Aorta (tissue), 5 donors: ENCODE data around the gene PUM2. TPM values are rescaled to one million over a fixed set of nuclear protein-coding genes. Genes with fewer than 3 reads are reported as not detected.
"Not testable (repeated sequence)": the region's sequence is repeated elsewhere in the genome, so short reads cannot be mapped to it uniquely, and the experiment has no call there.

ENCODE experiments used
- ATAC-seq: fragments of 200-7000 bp; cut with Tn5 transposase; one replicate; pipeline ENCODE4 v1.9.1; 2022; ENCODE audit warnings: moderate library complexity; ENCODE audit not compliant: low FRiP score
- DNase-seq, 2 donors: peaks; one replicate each; pipeline ENCODE4 v3.0.0-alpha.2; 2020
- H3K27ac ChIP-seq, 2 donors: one replicate each; pipeline ENCODE4 v1.5.1; 2013; ENCODE audit warnings: low read length in 2 of 2, mild to moderate bottlenecking in 2 of 2, moderate library complexity in 2 of 2, control low read depth in 1 of 2, inconsistent platforms in 1 of 2, low read depth in 1 of 2
- H3K27me3 ChIP-seq, 2 donors: one replicate each; pipeline ENCODE4 v1.6.1; 2013; ENCODE audit warnings: control low read depth in 1 of 2, low read length in 1 of 2, mild to moderate bottlenecking in 1 of 2, moderate library complexity in 1 of 2; ENCODE audit not compliant: insufficient read depth in 2 of 2, control insufficient read depth in 1 of 2
- H3K36me3 ChIP-seq, 2 donors: one replicate each; pipeline ENCODE4 v1.6.1; 2013; ENCODE audit warnings: control low read depth in 1 of 2, low read length in 1 of 2, mild to moderate bottlenecking in 1 of 2; ENCODE audit not compliant: insufficient read depth in 2 of 2, control insufficient read depth in 1 of 2
- H3K4me1 ChIP-seq, 2 donors: one replicate each; pipeline ENCODE4 v1.6.1; 2013; ENCODE audit warnings: low read length in 2 of 2, control low read depth in 1 of 2, mild to moderate bottlenecking in 1 of 2, moderate library complexity in 1 of 2; ENCODE audit not compliant: insufficient read depth in 2 of 2, control insufficient read depth in 1 of 2
- H3K4me3 ChIP-seq, 2 donors: one replicate each; pipeline ENCODE4 v1.5.1; 2013; ENCODE audit warnings: low read length in 2 of 2, control low read depth in 1 of 2, mild to moderate bottlenecking in 1 of 2
- H3K9me3 ChIP-seq: one replicate; pipeline ENCODE4 v1.6.1; 2013; ENCODE audit warnings: mild to moderate bottlenecking, low read length; ENCODE audit not compliant: control insufficient read depth
- WGBS, 2 donors: extraction: QIAGEN DNeasy Blood & Tissue Kit; methylation state at CpG; one replicate each; pipeline ENCODE4 v1.1.7; 2013; 5-methylcytosine and 5-hydroxymethylcytosine counted together
- intact Hi-C, 2 donors: fragments of 100-400 bp; cut with DNase I; formaldehyde crosslinking; loops; one replicate each; pipeline versions ENCODE4 v1.14.2 to v1.15.0; 2022
- polyA plus RNA-seq, 2 donors: library from polyadenylated mRNA; stranded (reverse); fragments of 200-250 nt; gene quantifications; one replicate each; pipeline ENCODE4 v1.2.3, GENCODE V29; 2013
- total RNA-seq, 2 donors: library from RNA; stranded (reverse); fragmentation: NEBNext Ultra II Directional; extraction: Animal tissue kit (Norgen Biotek cat#: 25700); gene quantifications; one replicate each; pipeline ENCODE4 v1.2.1, GENCODE V29; 2021
- donor health status: healthy with polysubstance abuse.
- donor health status: Bipolar disorder and iron deficiency.
- donor health status: DM: no; HTN: no; CAD: no.
- donor health status: DM: no; HTN: no; CAD: no.
- donor health status: DM: yes; HTN: yes; CAD: no.

Gene PUM2
- total and polyA plus RNA-seq, 4 donors: 21.3 to 104 (median 57.2) TPM

GRCh38 chr2:20390524-20391123 is 40.0 kb upstream of the PUM2 start:
- WGBS, 2 donors: 90% methylated on average over 7 of the region's 7 CpGs
- intact Hi-C loops: no loop called here
- ATAC-seq: no peak

GRCh38 chr2:20384953-20385352 is 34.3 kb upstream of the PUM2 start:
- Histone ChIP-seq H3K36me3 (no peaks in the 10 kb centered on the region), H3K27ac (no peak overlapping the region), H3K4me3 (no peak overlapping the region), H3K27me3 (no peaks in the 10 kb centered on the region), H3K9me3 (no peaks in the 10 kb centered on the region), H3K4me1 (no peaks in the 10 kb centered on the region)
- WGBS, 2 donors: 84 to 85% methylated on average over 2 of the region's 2 CpGs
- intact Hi-C loops: no loop called here
- no peak for DNase-seq
- ATAC-seq: no peak

More at GRCh38 chr2:20390524-20391123, 40.0 kb upstream of the PUM2 start:
- Histone ChIP-seq H3K27me3 (no peaks in the 10 kb centered on the region), H3K36me3 (no peaks in the 10 kb centered on the region), H3K4me1 (no peaks in the 10 kb centered on the region), H3K27ac (no peak overlapping the region), H3K9me3 (no peaks in the 10 kb centered on the region), H3K4me3 (no peak overlapping the region)
- DNase-seq: no peak

GRCh38 chr2:20382965-20383810 is 32.5 kb upstream of the PUM2 start:
- H3K4me3 ChIP-seq: no peak overlapping the region
- ATAC-seq (no peak), DNase-seq (no peak)
- H3K27ac ChIP-seq: no peak overlapping the region
- no peaks in the 10 kb centered on the region for H3K36me3 ChIP-seq
- H3K27me3 ChIP-seq: no peaks in the 10 kb centered on the region
- H3K9me3 ChIP-seq: no peaks in the 10 kb centered on the region
- H3K4me1 ChIP-seq: no peaks in the 10 kb centered on the region
- intact Hi-C loops: no loop called here
- WGBS, 2 donors: 91 to 94% methylated on average over 9 of the region's 9 CpGs

- Histone ChIP-seq H3K27me3 (no peaks in the 10 kb centered on the region), H3K36me3 (no peaks in the 10 kb centered on the region), H3K4me3 (no peak overlapping the region), H3K27ac (no peak overlapping the region), H3K4me1 (no peaks in the 10 kb centered on the region), H3K9me3 (no peaks in the 10 kb centered on the region)
- no peak for ATAC-seq
- DNase-seq: no peak
- 45 to 61% methylated on average over 2 of the region's 2 CpGs for WGBS, 2 donors
- intact Hi-C loops: no loop called here
These were observed 30.8 kb upstream of the PUM2 start for GRCh38 chr2:20381457-20381856.

GRCh38 chr2:20378891-20379519 is 28.4 kb upstream of the PUM2 start:
- Histone ChIP-seq H3K4me1 (no peaks in the 10 kb centered on the region), H3K9me3 (no peaks in the 10 kb centered on the region), H3K36me3 (no peaks in the 10 kb centered on the region), H3K27me3 (no peaks in the 10 kb centered on the region), H3K27ac (peak overlapping the region in 1 of 2 donors; percentile 79), H3K4me3 (no peak overlapping the region)
- intact Hi-C loops: loop anchor here in 1 of 2 donors (5.0 kb wide), 1 partner anchor 263 kb away; no protein-coding TSS in a partner anchor
- DNase-seq: peak; percentile 92 to 95
- ATAC-seq: peak; percentile 96
- WGBS, 2 donors: 8 to 13% methylated on average over 13 of the region's 13 CpGs

GRCh38 chr2:20378341-20378740 is 27.7 kb upstream of the PUM2 start:
- ATAC-seq (no peak), DNase-seq (no peak)
- H3K36me3 ChIP-seq: no peaks in the 10 kb centered on the region
- no peaks in the 10 kb centered on the region for H3K4me1 ChIP-seq
- WGBS, 2 donors: 74 to 77% methylated on average over 8 of the region's 8 CpGs
- intact Hi-C loops: loop anchor here in 1 of 2 donors (5.0 kb wide), 1 partner anchor 264 kb away; no protein-coding TSS in a partner anchor
- H3K4me3 ChIP-seq: no peak overlapping the region
- H3K27ac ChIP-seq: no peak overlapping the region
- no peaks in the 10 kb centered on the region for H3K9me3 ChIP-seq
- H3K27me3 ChIP-seq: no peaks in the 10 kb centered on the region

- Histone ChIP-seq H3K36me3 (no peaks in the 10 kb centered on the region), H3K27me3 (no peaks in the 10 kb centered on the region), H3K9me3 (no peaks in the 10 kb centered on the region), H3K4me1 (no peaks in the 10 kb centered on the region), H3K27ac (no peak overlapping the region), H3K4me3 (no peak overlapping the region)
- 90 to 94% methylated on average over 4 of the region's 4 CpGs for WGBS, 2 donors
- DNase-seq: no peak
- no peak for ATAC-seq
- intact Hi-C loops: loop anchor here in 1 of 2 donors (5.0 kb wide), 1 partner anchor 265 kb away; no protein-coding TSS in a partner anchor
These were observed 27.1 kb upstream of the PUM2 start for GRCh38 chr2:20377741-20378140.

GRCh38 chr2:20374982-20375381 is 24.3 kb upstream of the PUM2 start:
- not testable (repeated sequence) for ATAC-seq, H3K4me3 ChIP-seq, H3K27ac ChIP-seq, H3K27me3 ChIP-seq, H3K4me1 ChIP-seq, H3K36me3 ChIP-seq, H3K9me3 ChIP-seq, DNase-seq
- intact Hi-C loops: loop anchor here in 1 of 2 donors (5.0 kb wide), 1 partner anchor 267 kb away; no protein-coding TSS in a partner anchor
- WGBS, 2 donors: 81 to 88% methylated on average over 12 of the region's 13 CpGs
